HCT116 (cell line): Measurements from ENCODE around the gene WWP2. TPM values are rescaled to one million over a fixed set of nuclear protein-coding genes. Genes with fewer than 3 reads are reported as not detected.

Experiments
- ATAC-seq: fragments of 200-7000 bp; cut with Tn5 transposase; 2 replicates; pipeline ENCODE4 v1.9.1; 2020; ENCODE audit warnings: mild to moderate bottlenecking, moderate library complexity
- BruUV-seq: library from RNA; stranded (reverse); fragments of 400-500 nt; replicated peaks from 2 replicates; lab custom pipeline; 2021; lab: Mats Ljungman, UMichigan
- CTCF ChIA-PET: fragments of 300-600 bp; sonication (Branson Sonifier 250); formaldehyde crosslinking; loops from one replicate; lab custom pipeline; 2021; ENCODE audit warnings: antibody characterized with exemption; lab: Charles Lee
- POLR2A ChIA-PET: fragments of 300-600, 350-600 bp; sonication (Branson Sonifier 250); formaldehyde crosslinking; loops from one replicate; lab custom pipeline; 2021; ENCODE audit warnings: antibody characterized with exemption; lab: Charles Lee
- RAD21 ChIA-PET, 2 experiments: fragments of 300-600 bp; sonication (Branson Sonifier 250); formaldehyde crosslinking; loops; one replicate each; lab custom pipeline; 2023; ENCODE audit warnings: low total read pairs in 2 of 2; ENCODE audit not compliant: uncharacterized antibody in 2 of 2, unreplicated experiment in 2 of 2, low non-redundant PET in 1 of 2; lab: Charles Lee
- DNase-seq: peaks from one replicate; pipeline ENCODE4 v3.0.0-alpha.2; 2010; ENCODE audit warnings: low read depth, low spot score
- H2AFZ ChIP-seq: fragments of 200-600 bp; shearing (Covaris generic), sonication (generic); 2 replicates; pipeline ENCODE4 v1.6.1; 2017; ENCODE audit warnings: low read depth, mixed run types, mixed read lengths, antibody characterized with exemption, low read length; ENCODE audit not compliant: poor library complexity, severe bottlenecking
- H3K27ac ChIP-seq: 2 replicates; pipeline ENCODE4 v1.5.1; 2012; ENCODE audit warnings: low read depth, low read length
- H3K27me3 ChIP-seq: fragments of 200-600 bp; sonication (generic); 2 replicates; pipeline ENCODE4 v1.6.1; 2016; ENCODE audit warnings: mixed run types, low read length, mixed read lengths; ENCODE audit not compliant: insufficient read depth
- H3K36me3 ChIP-seq, 2 experiments: fragments of 200-500 bp in 1 of 2; fragments of 200-600 bp in 1 of 2; sonication (Bioruptor generic) in 1 of 2; sonication (generic) in 1 of 2; 2 replicates each; pipeline versions ENCODE4 v1.5.1 to v1.6.1; 2014 to 2016; ENCODE audit warnings: low read length in 2 of 2, inconsistent platforms in 1 of 2, mixed read lengths in 1 of 2, mixed run types in 1 of 2; ENCODE audit not compliant: insufficient read depth in 2 of 2, control insufficient read depth in 1 of 2
- H3K4me1 ChIP-seq, 2 experiments: fragments of 200-600 bp in 1 of 2; sonication (generic) in 1 of 2; 2 replicates each; pipeline versions ENCODE4 v1.5.1 to v1.6.1; 2012 to 2017; ENCODE audit warnings: low read length in 2 of 2, inconsistent platforms in 1 of 2, mild to moderate bottlenecking in 1 of 2, mixed read lengths in 1 of 2, mixed run types in 1 of 2, moderate library complexity in 1 of 2; ENCODE audit not compliant: insufficient read depth in 2 of 2, control insufficient read depth in 1 of 2
- H3K4me2 ChIP-seq: fragments of 200-600 bp; sonication (generic); 2 replicates; pipeline ENCODE4 v1.6.1; 2017; ENCODE audit warnings: mixed run types, low read length, mixed read lengths
- H3K4me3 ChIP-seq, 2 experiments: fragments of 200-600 bp in 1 of 2; sonication (generic) in 1 of 2; replicated peaks in 1 of 2; 2 replicates each; pipeline ENCODE4 v1.5.1; 2011 to 2016; ENCODE audit warnings: low read length in 2 of 2, control low read depth in 1 of 2, low read depth in 1 of 2, mild to moderate bottlenecking in 1 of 2, mixed read lengths in 1 of 2, mixed run types in 1 of 2
- H3K79me2 ChIP-seq: fragments of 200-600 bp; sonication (generic); 2 replicates; pipeline ENCODE4 v1.6.1; 2017; ENCODE audit warnings: mild to moderate bottlenecking, mixed run types, low read length, moderate library complexity, mixed read lengths; ENCODE audit not compliant: insufficient read depth
- H3K9ac ChIP-seq: fragments of 200-600 bp; sonication (generic); 2 replicates; pipeline ENCODE4 v1.6.1; 2016; ENCODE audit warnings: low read length, mixed read lengths
- H3K9me2 ChIP-seq: fragments of 200-600 bp; sonication (generic), shearing (Covaris generic); 2 replicates; pipeline ENCODE4 v1.6.1; 2017; ENCODE audit warnings: mixed run types, mild to moderate bottlenecking, moderate library complexity; ENCODE audit not compliant: insufficient read depth
- H3K9me3 ChIP-seq, 2 experiments: fragments of 200-500 bp in 1 of 2; fragments of 200-600 bp in 1 of 2; sonication (Bioruptor generic) in 1 of 2; sonication (generic) in 1 of 2; 2 replicates each; pipeline ENCODE4 v1.6.1; 2014 to 2017; ENCODE audit warnings: low read length in 2 of 2, mixed read lengths in 2 of 2, inconsistent platforms in 1 of 2, low read depth in 1 of 2, mild to moderate bottlenecking in 1 of 2, mixed run types in 1 of 2, moderate library complexity in 1 of 2; ENCODE audit not compliant: control insufficient read depth in 1 of 2, insufficient read depth in 1 of 2
- H4K20me1 ChIP-seq: fragments of 200-600 bp; sonication (generic), shearing (Covaris generic); 2 replicates; pipeline ENCODE4 v1.6.1; 2017; ENCODE audit warnings: mixed run types, mild to moderate bottlenecking, moderate library complexity; ENCODE audit not compliant: insufficient read depth
- CEBPB ChIP-seq: IDR thresholded peaks from 2 replicates; pipeline ENCODE4 v1.6.1; 2012; ENCODE audit warnings: low read depth
- EZH2 ChIP-seq: fragments of 200-600 bp; sonication (generic); IDR thresholded peaks from 2 replicates; pipeline ENCODE4 v1.6.1; 2017; ENCODE audit warnings: antibody characterized with exemption, mixed run types
- FOSL1 ChIP-seq: IDR thresholded peaks from 2 replicates; pipeline ENCODE4 v1.6.1; 2012; ENCODE audit warnings: low read depth
- RAD21 ChIP-seq: IDR thresholded peaks from 2 replicates; pipeline ENCODE4 v1.6.1; 2012; ENCODE audit warnings: low read depth, mild to moderate bottlenecking
- SRF ChIP-seq: IDR thresholded peaks from 2 replicates; pipeline ENCODE4 v1.6.1; 2012; ENCODE audit warnings: low read depth
- ZFX ChIP-seq: fragments of 450-650 bp; IDR thresholded peaks from 2 replicates; pipeline ENCODE4 v1.6.1; 2017
- intact Hi-C: fragments of 100-400 bp; cut with micrococcal nuclease; formaldehyde crosslinking; loops from 2 replicates; pipeline ENCODE4 v1.10.0; 2022
- total RNA-seq: library from RNA; stranded (reverse); gene quantifications from one replicate; pipeline ENCODE4 v1.2.1, GENCODE V29; 2021; ENCODE audit not compliant: unreplicated experiment
- TF ChIP-seq, protein P1 (sequence below), 3 experiments: fragments of 200-600 bp in 1 of 3; sonication (generic) in 1 of 3; IDR thresholded peaks in 2 of 3; conservative IDR thresholded peaks in 1 of 3; 2 replicates each; pipeline ENCODE4 v1.5.1; 2012 to 2017; ENCODE audit warnings: low read depth in 2 of 3, low read length in 2 of 3, antibody characterized with exemption in 1 of 3, borderline replicate concordance in 1 of 3, control low read depth in 1 of 3, mild to moderate bottlenecking in 1 of 3, mixed read lengths in 1 of 3, mixed run types in 1 of 3, moderate library complexity in 1 of 3; ENCODE audit not compliant: insufficient read depth in 1 of 3
- TF ChIP-seq, protein P2 (sequence below): IDR thresholded peaks from 2 replicates; pipeline ENCODE4 v1.6.1; 2012

The WWP2 gene
- total RNA-seq, 1 experiment from 2014 or later: 44.2 TPM

DNA sequence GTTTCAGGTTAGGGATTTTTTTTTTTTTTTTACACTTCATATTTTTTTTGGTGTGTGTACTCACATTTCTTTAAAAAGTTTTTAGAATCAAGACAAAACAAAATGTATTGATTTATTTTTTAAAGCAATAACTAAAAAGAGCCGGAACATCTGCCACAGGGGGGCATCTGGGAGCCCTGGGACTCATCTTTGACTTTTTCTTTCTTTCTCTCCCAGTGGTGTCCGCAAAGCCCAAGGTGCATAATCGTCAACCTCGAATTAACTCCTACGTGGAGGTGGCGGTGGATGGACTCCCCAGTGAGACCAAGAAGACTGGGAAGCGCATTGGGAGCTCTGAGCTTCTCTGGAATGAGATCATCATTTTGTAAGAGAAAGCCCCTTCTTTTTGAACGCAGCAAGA is 36.3 kb downstream of the WWP2 start:
- Histone ChIP-seq H3K4me3 (no peak overlapping the region), H3K9me2 (no peaks in the 10 kb centered on the region), H3K27ac (no peak overlapping the region), H3K9ac (no peak overlapping the region), H3K36me3 (peaks cover 0 to 5% of the 10 kb centered on the region in 2 experiments; a peak in 1 of 4 replicates), H2AFZ (no peak overlapping the region), H3K4me2 (no peak overlapping the region), H3K79me2 (no peaks in the 10 kb centered on the region), H3K27me3 (no peaks in the 10 kb centered on the region), H3K4me1 (no peaks in the 10 kb centered on the region), H4K20me1 (no peaks in the 10 kb centered on the region), H3K9me3 (no peaks in the 10 kb centered on the region)
- no peak for DNase-seq
- intact Hi-C loops: loop anchor here (5.0 to 10.0 kb wide), 2 partner anchors 296 to 854 kb away; no protein-coding TSS in a partner anchor
- ChIA-PET RAD21 (no interaction called here), POLR2A (no interaction called here), CTCF (interaction anchor here (1.2 kb wide), 1 partner anchor 131 kb away, joined by 3 read pairs; no protein-coding TSS in a partner anchor)
- ATAC-seq: no peak
- TF ChIP-seq, protein P1, sequence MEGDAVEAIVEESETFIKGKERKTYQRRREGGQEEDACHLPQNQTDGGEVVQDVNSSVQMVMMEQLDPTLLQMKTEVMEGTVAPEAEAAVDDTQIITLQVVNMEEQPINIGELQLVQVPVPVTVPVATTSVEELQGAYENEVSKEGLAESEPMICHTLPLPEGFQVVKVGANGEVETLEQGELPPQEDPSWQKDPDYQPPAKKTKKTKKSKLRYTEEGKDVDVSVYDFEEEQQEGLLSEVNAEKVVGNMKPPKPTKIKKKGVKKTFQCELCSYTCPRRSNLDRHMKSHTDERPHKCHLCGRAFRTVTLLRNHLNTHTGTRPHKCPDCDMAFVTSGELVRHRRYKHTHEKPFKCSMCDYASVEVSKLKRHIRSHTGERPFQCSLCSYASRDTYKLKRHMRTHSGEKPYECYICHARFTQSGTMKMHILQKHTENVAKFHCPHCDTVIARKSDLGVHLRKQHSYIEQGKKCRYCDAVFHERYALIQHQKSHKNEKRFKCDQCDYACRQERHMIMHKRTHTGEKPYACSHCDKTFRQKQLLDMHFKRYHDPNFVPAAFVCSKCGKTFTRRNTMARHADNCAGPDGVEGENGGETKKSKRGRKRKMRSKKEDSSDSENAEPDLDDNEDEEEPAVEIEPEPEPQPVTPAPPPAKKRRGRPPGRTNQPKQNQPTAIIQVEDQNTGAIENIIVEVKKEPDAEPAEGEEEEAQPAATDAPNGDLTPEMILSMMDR (IDR thresholded peaks at IDR 0.05 in 2 of 3, conservative IDR thresholded peaks at IDR 0.05 in 1 of 3; ENCODE audit: borderline replicate concordance in 1 of 3, insufficient read depth in 1 of 3, low read depth in 2 of 3, low read length in 2 of 3): peak; percentile 14 to 26 (median 15); a peak in 2 of 6 replicates
- TF ChIP-seq CEBPB (no peak), ZFX (no peak), EZH2 (no peak), RAD21 (0 out of 2 replicates have a peak, but pooled peaks have one; percentile 22)
- BruUV-seq: no TSS peak

DNA sequence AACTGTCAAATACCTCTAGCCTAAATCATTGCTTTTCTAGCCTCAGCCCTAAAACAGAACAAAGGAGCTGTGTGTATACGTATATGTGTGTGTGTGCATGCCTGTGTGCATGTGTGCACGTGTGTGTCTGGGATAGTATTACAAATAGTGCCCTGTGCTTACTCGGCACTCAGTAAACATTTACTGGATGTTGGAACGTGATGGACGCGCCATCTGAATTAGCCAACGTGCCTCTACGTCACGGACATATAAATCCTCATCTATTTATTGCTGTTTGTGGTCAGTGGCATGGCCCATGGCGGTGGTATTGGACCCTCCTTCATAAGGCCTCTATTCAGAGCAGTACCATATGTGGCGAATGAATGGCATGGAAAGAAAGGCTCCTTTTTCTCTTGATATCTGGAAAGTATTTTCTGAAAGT is 37.5 kb downstream of the WWP2 start:
- intact Hi-C loops: loop anchor here (5.0 to 10.0 kb wide), 2 partner anchors 295 to 853 kb away; no protein-coding TSS in a partner anchor
- Histone ChIP-seq H3K9me3 (no peaks in the 10 kb centered on the region), H3K9me2 (no peaks in the 10 kb centered on the region), H3K27ac (no peak overlapping the region), H4K20me1 (no peaks in the 10 kb centered on the region), H3K4me2 (no peak overlapping the region), H3K4me3 (no peak overlapping the region), H3K4me1 (no peaks in the 10 kb centered on the region), H2AFZ (no peak overlapping the region), H3K9ac (no peak overlapping the region), H3K27me3 (no peaks in the 10 kb centered on the region), H3K36me3 (peaks cover 0 to 5% of the 10 kb centered on the region in 2 experiments; a peak in 1 of 4 replicates), H3K79me2 (no peaks in the 10 kb centered on the region)
- TSS peak; percentile 35 for BruUV-seq
- POLR2A ChIA-PET: no interaction called here
- no peak for ATAC-seq
- no peak for DNase-seq
- CTCF ChIA-PET: no interaction called here
- RAD21 ChIA-PET: no interaction called here
- TF ChIP-seq, protein P2, sequence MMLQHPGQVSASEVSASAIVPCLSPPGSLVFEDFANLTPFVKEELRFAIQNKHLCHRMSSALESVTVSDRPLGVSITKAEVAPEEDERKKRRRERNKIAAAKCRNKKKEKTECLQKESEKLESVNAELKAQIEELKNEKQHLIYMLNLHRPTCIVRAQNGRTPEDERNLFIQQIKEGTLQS: no peak
- TF ChIP-seq SRF (no peak), EZH2 (no peak), FOSL1 (no peak)
